A673 (cell line): ENCODE results near the gene DIP2C.
"Not testable (repeated sequence)": the region's sequence is repeated elsewhere in the genome, so short reads cannot be mapped to it uniquely, and the experiment has no call there.

Source experiments
- CTCF ChIP-seq: fragments of 300-800, 200-600 bp; sonication (generic); conservative IDR thresholded peaks from 2 replicates; pipeline ENCODE4 v1.5.1; 2017; ENCODE audit warnings: low read depth, mild to moderate bottlenecking, antibody characterized with exemption, low read length, moderate library complexity, mixed read lengths
- EZH2 ChIP-seq: fragments of 200-600 bp; sonication (generic); IDR thresholded peaks from 2 replicates; pipeline ENCODE4 v1.6.1; 2017; ENCODE audit warnings: borderline replicate concordance, low read depth, mild to moderate bottlenecking, mixed read lengths, antibody characterized with exemption, low read length; ENCODE audit not compliant: poor library complexity, severe bottlenecking

GRCh38 chr10:584497-585290 lies 104.8 kb downstream of the DIP2C start:
- TF ChIP-seq CTCF, EZH2: not testable (repeated sequence)
